HG02852 (cell line): ENCODE results near the gene ALKBH1.
"Not testable (repeated sequence)": the region's sequence is repeated elsewhere in the genome, so short reads cannot be mapped to it uniquely, and the experiment has no call there.

Experiments used
- ATAC-seq: cut with Tn5 transposase; IDR thresholded peaks from one replicate; pipeline ENCODE4 v1.9.1; 2021; ENCODE audit warnings: mild to moderate bottlenecking, moderate library complexity; ENCODE audit not compliant: unreplicated experiment

Gene ALKBH1

GRCh38 chr14:77674931-77675330, 32.9 kb downstream of the ALKBH1 start:
- no peak for ATAC-seq

- no peak for ATAC-seq
These were observed 34.6 kb downstream of the ALKBH1 start for GRCh38 chr14:77673193-77673592.

- ATAC-seq = no peak
These were observed 40.5 kb downstream of the ALKBH1 start for GRCh38 chr14:77667331-77667730.

GRCh38 chr14:77663293-77663692, 44.5 kb downstream of the ALKBH1 start:
- ATAC-seq = no peak

GRCh38 chr14:77661562-77661961, 46.3 kb downstream of the ALKBH1 start:
- ATAC-seq = not testable (repeated sequence)

GRCh38 chr14:77660754-77661153, 47.1 kb downstream of the ALKBH1 start:
- ATAC-seq = no peak

- no peak for ATAC-seq
These were observed 48.0 kb downstream of the ALKBH1 start for GRCh38 chr14:77659831-77660230.

GRCh38 chr14:77657280-77657679, 50.5 kb downstream of the ALKBH1 start:
- ATAC-seq = no peak

GRCh38 chr14:77654001-77654441, 53.8 kb downstream of the ALKBH1 start:
- no peak for ATAC-seq

- ATAC-seq = no peak
These were observed 58.5 kb downstream of the ALKBH1 start for GRCh38 chr14:77649326-77649725.

- no peak for ATAC-seq
These were observed 59.2 kb downstream of the ALKBH1 start for GRCh38 chr14:77648520-77649200.

- ATAC-seq = no peak
These were observed 60.0 kb downstream of the ALKBH1 start for GRCh38 chr14:77647853-77648252.

GRCh38 chr14:77646907-77647306, 60.9 kb downstream of the ALKBH1 start:
- no peak for ATAC-seq

- ATAC-seq = no peak
These were observed 62.1 kb downstream of the ALKBH1 start for GRCh38 chr14:77645520-77646230.

- ATAC-seq = no peak
These were observed 65.4 kb downstream of the ALKBH1 start for GRCh38 chr14:77642407-77642806.

GRCh38 chr14:77641534-77642341, 66.1 kb downstream of the ALKBH1 start:
- ATAC-seq = no peak

- ATAC-seq = no peak
These were observed 66.9 kb downstream of the ALKBH1 start for GRCh38 chr14:77640756-77641533.

- no peak for ATAC-seq
These were observed 69.1 kb downstream of the ALKBH1 start for GRCh38 chr14:77638771-77639171.

GRCh38 chr14:77635869-77636268, 72.0 kb downstream of the ALKBH1 start:
- ATAC-seq = not testable (repeated sequence)

GRCh38 chr14:77635466-77635865, 72.4 kb downstream of the ALKBH1 start:
- ATAC-seq = not testable (repeated sequence)

GRCh38 chr14:77630111-77630510, 77.7 kb downstream of the ALKBH1 start:
- ATAC-seq = no peak
